ENCODE results near the gene NIT1.

DNA sequence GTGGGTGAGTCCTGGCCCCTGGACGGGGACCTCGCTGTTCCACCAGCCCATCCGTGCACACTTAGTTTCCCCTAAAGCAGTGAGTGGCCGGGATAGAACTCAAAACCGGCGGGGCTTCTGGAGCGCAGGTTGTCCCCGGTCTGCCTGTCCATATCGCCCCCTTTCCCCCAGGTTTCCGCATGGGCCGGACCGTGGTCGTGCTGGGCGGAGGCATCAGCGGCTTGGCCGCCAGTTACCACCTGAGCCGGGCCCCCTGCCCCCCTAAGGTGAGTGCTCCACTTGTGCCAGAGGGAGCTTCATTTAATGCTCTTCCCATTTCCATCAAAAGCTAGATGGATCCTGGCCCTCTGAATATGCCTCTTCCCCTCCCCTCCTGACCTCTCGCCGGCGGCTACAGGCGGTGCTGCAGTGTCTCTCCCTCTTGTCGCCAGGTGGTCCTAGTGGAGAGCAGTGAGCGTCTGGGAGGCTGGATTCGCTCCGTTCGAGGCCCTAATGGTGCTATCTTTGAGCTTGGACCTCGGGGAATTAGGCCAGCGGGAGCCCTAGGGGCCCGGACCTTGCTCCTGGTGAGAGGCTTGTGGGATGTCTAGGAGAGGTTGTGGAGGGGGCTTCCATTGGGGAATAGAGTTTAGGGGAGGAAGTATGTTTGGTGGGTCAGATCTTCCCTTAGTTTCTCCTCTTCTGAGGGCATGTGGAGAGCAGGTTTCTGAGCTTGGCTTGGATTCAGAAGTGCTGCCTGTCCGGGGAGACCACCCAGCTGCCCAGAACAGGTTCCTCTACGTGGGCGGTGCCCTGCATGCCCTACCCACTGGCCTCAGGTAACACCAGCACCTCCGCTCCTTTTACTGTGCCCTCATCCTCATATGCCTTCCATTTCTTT, 49.0 kb downstream of the NIT1 start:
- TF ChIP-seq, protein P1, sequence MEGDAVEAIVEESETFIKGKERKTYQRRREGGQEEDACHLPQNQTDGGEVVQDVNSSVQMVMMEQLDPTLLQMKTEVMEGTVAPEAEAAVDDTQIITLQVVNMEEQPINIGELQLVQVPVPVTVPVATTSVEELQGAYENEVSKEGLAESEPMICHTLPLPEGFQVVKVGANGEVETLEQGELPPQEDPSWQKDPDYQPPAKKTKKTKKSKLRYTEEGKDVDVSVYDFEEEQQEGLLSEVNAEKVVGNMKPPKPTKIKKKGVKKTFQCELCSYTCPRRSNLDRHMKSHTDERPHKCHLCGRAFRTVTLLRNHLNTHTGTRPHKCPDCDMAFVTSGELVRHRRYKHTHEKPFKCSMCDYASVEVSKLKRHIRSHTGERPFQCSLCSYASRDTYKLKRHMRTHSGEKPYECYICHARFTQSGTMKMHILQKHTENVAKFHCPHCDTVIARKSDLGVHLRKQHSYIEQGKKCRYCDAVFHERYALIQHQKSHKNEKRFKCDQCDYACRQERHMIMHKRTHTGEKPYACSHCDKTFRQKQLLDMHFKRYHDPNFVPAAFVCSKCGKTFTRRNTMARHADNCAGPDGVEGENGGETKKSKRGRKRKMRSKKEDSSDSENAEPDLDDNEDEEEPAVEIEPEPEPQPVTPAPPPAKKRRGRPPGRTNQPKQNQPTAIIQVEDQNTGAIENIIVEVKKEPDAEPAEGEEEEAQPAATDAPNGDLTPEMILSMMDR (IDR thresholded peaks at IDR 0.05; ENCODE audit: low read depth, low read length): no peak
- TF ChIP-seq EZH2phosphoT487 (IDR thresholded peaks at IDR 0.05; ENCODE audit: low read depth): no peak
